CD4-positive, alpha-beta T cell treated with Interleukin-15 for 1 hour (primary cell): ENCODE measurements around the gene DMXL1.

Experiments used
- DNase-seq: peaks from one replicate; pipeline ENCODE4 v3.0.0-alpha.2; 2020

DMXL1 gene

DNA sequence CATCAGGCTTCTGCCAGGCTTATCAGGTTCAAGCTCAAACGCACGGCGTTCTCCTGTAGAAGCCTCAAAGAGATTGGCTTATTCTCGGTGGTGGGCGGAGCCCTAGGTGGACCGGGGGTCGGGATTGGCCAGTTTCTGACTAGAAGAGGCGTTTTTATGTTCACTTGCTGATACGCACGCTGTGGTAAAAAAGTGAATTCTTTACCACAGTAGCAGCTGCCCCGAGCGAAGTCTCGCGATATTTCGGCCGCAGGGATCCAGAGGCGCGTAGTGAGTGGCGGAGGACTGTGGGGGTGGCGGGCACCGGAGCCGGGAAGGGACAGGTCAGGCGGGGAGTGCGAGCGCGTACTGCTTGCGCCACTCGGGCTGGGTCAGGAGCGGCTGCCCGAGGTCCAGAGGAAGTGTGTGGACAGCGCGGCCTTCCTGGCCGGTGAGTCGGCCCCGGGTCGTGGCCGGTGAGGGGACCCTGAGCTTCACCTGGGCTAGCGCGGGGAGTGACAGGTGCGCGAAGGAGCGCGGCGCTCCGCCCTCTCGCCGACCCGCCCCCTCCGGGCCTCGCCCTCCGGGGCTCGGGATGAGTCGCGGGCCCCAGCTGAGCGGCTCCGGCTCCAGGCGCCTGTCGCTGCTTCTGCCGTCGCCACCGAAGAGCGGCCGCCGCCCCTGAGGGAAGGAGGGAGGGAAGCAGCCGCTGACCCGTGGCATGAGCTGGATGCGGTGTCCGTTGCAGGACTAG lies at the start of gene DMXL1:
Gene DMXL1 (plus strand): TSS at position 260 of the 733 bp plus-strand sequence. CDS start 483 bp downstream, outside the sequence.
- peak; percentile 99 for DNase-seq

DNA sequence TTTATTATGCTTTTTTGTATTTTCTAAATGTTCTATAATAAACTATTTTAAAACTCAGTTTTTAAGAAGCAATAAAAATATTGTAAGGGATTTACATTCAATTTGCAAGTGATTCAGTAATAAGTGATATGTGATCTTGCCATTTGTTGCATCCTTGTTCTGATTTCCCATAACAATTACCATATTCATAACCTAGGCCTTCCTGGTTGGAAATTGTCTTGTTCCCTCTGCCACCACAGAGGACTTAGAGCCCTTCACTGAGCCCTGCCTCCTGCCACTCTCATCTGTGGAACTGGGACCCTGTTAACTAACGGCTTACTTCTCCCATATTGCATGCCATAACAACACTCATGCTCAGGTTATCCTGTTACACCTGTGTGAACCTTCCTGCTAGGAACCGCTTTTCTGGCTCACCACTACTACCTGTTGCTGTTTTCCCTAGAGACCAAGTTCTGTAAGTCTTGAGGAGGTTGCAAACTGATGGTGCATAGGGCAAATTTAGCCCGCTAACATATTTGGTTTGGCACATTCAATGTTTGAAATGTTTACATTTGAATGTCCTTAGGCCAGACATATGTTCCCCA lies 49.6 kb upstream of the DMXL1 start:
- DNase-seq: no peak

- DNase-seq: no peak
Observed at GRCh38 chr5:119022017-119022745, 48.7 kb upstream of the DMXL1 start.

DNA sequence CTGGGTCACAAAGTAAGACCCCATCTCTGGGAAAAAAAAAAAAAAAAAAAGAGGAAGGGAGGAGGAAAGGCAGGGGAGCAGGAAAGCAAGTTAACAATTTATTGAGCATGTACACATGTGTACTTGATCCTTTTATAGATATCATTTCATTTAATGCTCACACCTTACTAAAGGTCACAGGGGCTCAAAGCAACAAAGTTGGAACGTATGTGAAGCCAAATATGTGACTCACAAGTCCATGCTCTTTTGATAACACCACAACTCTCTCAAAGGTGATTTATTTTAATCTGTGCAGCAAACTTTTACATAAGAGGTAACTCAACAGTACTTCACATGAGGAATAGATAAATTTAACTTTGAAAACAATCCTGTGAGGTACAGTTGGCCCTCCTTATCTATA lies 48.1 kb upstream of the DMXL1 start:
- no peak for DNase-seq

GRCh38 chr5:119028575-119028974 lies 42.3 kb upstream of the DMXL1 start:
- DNase-seq: no peak

- no peak for DNase-seq
Observed at GRCh38 chr5:119031011-119031886, 39.6 kb upstream of the DMXL1 start.

GRCh38 chr5:119031905-119032304 lies 39.0 kb upstream of the DMXL1 start:
- peak; percentile 40 for DNase-seq

- peak; percentile 23 for DNase-seq
Observed at GRCh38 chr5:119032656-119033055, 38.2 kb upstream of the DMXL1 start.

GRCh38 chr5:119033135-119033534 lies 37.8 kb upstream of the DMXL1 start:
- no peak for DNase-seq

DNA sequence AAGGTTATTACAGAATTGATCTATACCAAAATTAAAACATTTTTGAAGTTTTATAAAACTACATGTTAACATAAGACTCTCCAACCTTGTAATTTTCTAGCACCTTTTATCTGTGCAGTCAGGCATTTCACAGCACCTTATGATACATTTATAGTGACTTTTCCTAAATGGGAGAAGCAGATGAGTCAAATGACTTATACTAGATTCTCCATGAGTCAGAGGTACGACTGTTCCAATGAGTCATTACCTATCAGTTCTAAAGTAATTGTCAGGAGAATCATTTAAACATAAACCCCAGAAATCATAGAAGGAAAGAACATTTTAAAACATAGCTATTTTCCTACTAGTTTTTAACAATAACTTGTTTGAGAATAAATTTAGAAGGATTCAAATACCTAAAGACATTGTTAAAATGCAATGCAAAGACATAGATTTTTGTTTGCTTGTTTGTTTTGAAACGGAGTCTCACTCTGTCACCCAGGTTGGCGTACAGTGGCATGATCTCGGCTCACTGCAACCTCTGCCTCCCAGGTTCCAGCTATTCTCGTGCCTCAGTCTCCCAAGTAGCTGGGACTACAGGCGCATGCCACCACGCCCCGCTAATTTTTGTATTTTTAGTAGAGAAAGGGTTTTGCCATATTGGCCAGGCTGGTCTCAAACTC lies 34.7 kb upstream of the DMXL1 start:
- DNase-seq: no peak

GRCh38 chr5:119037496-119038215 lies 33.2 kb upstream of the DMXL1 start:
- DNase-seq: no peak

DNA sequence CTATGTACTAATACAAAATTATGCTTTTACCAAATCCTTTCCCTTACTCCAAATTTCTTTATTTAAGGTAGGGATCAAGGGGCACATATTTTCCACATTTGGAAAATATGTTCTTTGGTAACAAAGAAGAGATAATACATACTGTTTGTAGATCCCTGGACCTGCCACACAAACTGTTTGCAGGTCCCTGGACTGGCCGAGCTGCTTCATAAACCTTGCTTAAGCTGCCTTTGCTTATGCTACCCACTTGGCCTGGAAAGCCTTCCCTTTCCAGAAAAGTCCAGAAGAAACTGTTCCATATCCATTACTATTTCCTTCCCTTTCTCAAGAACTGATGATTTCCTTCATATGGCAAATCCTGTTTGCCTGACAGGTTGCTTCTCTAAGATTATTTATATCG lies 22.6 kb upstream of the DMXL1 start:
- no peak for DNase-seq

DNA sequence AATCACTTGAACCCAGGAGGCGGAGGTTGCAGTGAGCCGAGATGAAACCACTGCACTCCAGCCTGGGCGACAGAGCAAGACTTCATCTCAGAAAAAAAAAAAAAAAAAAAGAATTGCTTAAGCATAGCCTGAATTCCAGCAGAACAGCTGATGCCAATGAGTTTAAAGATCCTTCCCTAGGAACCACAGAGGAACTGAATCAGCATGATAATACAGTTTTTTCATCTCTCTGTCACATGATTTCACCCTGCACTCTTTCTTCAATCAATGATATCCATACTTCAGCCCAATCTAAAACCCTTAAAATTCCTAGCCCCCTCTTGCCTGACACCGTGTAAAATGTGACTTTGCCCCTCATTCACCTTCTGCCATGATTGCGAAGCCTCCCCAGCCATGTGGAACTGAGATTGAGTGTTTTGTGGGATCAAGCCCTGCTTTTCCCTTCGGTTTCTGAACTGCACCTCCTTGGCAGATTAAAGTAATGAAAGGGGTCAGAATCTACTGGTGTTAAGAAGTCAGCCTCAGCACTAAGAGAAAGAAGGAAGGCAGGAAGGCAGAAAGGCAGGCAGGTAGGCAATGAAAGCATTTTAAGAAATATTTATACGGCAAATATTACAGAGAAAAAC lies 20.9 kb upstream of the DMXL1 start:
- no peak for DNase-seq

- DNase-seq: no peak
Observed at GRCh38 chr5:119054101-119054500, 16.8 kb upstream of the DMXL1 start.

DNA sequence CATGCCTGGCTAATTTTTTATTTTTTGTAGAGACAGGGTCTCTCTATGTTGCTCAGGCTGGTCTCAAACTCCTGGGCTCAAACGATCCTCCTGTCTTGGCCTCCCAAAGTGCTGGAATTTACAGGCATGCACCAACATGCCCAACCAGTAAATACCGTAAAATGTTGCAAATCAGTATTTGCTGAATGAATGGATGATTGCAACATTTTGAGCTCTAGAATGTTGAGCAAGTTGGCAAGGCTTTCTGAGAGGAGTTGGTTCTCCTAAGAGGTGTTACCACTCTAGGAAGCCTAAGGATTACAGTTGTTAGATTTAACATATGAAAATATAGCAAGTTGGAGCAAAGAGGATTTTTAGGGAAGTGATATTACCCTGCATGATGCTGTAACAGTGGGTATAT lies 15.6 kb upstream of the DMXL1 start:
- no peak for DNase-seq

- no peak for DNase-seq
Observed at GRCh38 chr5:119058979-119059529, 11.8 kb upstream of the DMXL1 start.

- no peak for DNase-seq
Observed at GRCh38 chr5:119059740-119060255, 11.1 kb upstream of the DMXL1 start.

DNA sequence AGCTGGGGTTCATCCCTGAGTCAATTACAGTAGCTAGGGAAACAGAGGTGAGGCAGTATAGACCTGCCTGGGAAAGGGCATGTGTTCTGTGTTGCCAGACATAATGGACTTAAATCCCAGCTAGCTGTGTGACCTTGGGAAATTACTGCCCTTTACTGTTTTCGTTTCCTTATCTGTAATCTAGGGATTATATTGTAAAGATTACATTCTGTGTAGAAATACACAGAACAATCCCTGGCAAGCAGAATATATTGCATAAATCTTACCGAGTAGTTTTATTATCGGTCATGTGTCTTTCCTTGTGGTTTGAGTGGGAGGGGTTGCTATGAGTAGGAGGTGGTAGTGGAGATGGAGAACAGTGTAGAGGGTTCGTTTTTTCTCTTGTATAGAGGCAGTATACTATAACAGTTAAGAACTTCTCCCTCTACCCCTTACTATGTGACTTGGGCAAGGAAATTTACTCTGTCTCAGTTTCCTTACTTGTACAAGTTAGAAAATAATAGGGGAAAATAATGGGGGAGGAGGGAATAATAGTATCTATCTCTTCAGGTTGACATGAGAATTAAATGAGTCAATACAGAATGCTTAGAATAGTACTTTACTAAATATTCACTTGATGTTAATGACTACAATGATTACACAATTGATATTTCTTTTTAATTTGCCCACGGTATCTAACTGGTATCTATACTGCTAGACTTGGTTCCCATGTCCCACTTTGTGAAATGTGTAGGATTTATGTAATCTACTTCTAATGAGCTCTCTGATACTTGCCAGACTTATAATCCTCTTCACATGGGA lies 7.1 kb upstream of the DMXL1 start:
- DNase-seq: no peak

GRCh38 chr5:119067450-119067849 lies 3.4 kb upstream of the DMXL1 start:
- DNase-seq: no peak

DNA sequence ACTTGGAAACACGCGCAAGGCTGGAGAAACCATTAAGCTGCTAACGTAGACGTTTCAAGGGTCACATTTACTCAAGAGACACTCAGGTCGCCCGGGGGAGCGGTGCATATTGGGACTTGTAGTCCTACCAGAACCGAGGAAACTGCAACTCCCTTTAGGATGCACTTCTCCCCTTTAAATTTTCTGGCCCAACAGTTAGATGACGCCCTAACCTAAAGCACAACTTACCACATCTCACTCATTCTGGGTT lies 384 bp upstream of the DMXL1 start:
- no peak for DNase-seq
